ENCODE results near the gene DENND1A.

DNA sequence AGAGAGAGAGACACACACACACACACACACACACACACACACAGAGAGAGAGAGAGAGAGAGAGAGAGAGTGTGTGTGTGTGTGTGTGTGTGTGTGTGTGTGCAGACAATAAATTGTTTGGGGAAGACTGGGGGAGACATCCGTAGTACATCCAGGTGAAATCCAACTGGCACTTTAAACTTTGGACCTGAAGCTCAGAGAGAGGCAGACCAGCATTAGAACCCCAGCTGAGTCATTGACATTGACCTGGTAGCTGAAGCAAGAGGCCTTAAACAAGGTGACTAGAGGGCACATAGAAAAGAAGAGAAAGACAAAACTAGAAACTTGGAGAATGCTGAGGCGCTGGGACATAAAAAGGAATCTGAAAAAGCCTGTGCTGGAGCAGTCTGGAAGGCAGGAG, 322.4 kb downstream of the DENND1A start:
- TF ChIP-seq, protein P1, sequence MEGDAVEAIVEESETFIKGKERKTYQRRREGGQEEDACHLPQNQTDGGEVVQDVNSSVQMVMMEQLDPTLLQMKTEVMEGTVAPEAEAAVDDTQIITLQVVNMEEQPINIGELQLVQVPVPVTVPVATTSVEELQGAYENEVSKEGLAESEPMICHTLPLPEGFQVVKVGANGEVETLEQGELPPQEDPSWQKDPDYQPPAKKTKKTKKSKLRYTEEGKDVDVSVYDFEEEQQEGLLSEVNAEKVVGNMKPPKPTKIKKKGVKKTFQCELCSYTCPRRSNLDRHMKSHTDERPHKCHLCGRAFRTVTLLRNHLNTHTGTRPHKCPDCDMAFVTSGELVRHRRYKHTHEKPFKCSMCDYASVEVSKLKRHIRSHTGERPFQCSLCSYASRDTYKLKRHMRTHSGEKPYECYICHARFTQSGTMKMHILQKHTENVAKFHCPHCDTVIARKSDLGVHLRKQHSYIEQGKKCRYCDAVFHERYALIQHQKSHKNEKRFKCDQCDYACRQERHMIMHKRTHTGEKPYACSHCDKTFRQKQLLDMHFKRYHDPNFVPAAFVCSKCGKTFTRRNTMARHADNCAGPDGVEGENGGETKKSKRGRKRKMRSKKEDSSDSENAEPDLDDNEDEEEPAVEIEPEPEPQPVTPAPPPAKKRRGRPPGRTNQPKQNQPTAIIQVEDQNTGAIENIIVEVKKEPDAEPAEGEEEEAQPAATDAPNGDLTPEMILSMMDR (IDR thresholded peaks at IDR 0.05), result no peak
- no peak for TF ChIP-seq POLR2A (IDR thresholded peaks at IDR 0.05)
